ENCODE data around the gene CMTM3. TPM values are rescaled to one million over a fixed set of nuclear protein-coding genes. Genes with fewer than 3 reads are reported as not detected.

Gene CMTM3
- total and polyA plus RNA-seq, 2 of the 4 experiments (the other 2 are of a cell fraction), result 4.5 to 35.5 TPM

- Histone ChIP-seq H4K8ac (ENCODE audit: low read depth in 2 of 2, low read length in 2 of 2) (no peak overlapping the region), H4K5ac (ENCODE audit: low read depth, low read length) (no peak overlapping the region), H2AFZ (replicated peaks; ENCODE audit: low read length, poor library complexity) (no peak overlapping the region), H3K14ac (replicated peaks; ENCODE audit: low read depth, low read length) (no peak overlapping the region), H3K27ac (ENCODE audit: insufficient read depth, low read length) (no peak overlapping the region), H4K20me1 (ENCODE audit: insufficient read depth, low read length) (no peaks in the 10 kb centered on the region), H3K9ac (ENCODE audit: low read depth, low read length) (no peak overlapping the region; the same call in 1 of the 2 replicates), H3K56ac (ENCODE audit: extremely low read depth, insufficient read depth, low read length) (no peak overlapping the region), H3K36me3 (ENCODE audit: control insufficient read depth, insufficient read depth, low read length) (no peaks in the 10 kb centered on the region), H2AK9ac (replicated peaks; ENCODE audit: low read depth, low read length, poor library complexity) (no peak overlapping the region), H3K23ac (ENCODE audit: low read depth, low read length) (no peak overlapping the region), H4K91ac (ENCODE audit: insufficient read depth, low read depth, low read length) (no peak overlapping the region), H3K9me3 (ENCODE audit: control insufficient read depth, insufficient read depth, low read length) (peaks cover 8% of the 10 kb centered on the region), H2BK120ac (ENCODE audit: low read depth, low read length) (no peak overlapping the region), H3K4me3 (ENCODE audit: insufficient read depth, low read depth, low read length) (no peak overlapping the region), H2BK5ac (ENCODE audit: low read depth, low read length, poor library complexity, severe bottlenecking) (no peak overlapping the region), H2BK20ac (ENCODE audit: low read depth, low read length) (no peak overlapping the region), H3K4ac (ENCODE audit: low read depth, low read length) (no peak overlapping the region), H3K4me1 (ENCODE audit: control insufficient read depth, insufficient read depth, low read length) (no peaks in the 10 kb centered on the region), H3K18ac (ENCODE audit: low read depth, low read length) (no peak overlapping the region), H3K79me1 (ENCODE audit: low read depth in 1 of 2, low read length in 2 of 2) (no peaks in the 10 kb centered on the region), H3K27me3 (ENCODE audit: control insufficient read depth, insufficient read depth, low read length) (peaks cover 34% of the 10 kb centered on the region), H2AK5ac (ENCODE audit: low read depth, low read length) (no peak overlapping the region), H3K4me2 (ENCODE audit: low read depth, low read length) (no peak overlapping the region), H2BK15ac (ENCODE audit: low read depth, low read length) (no peak overlapping the region), H3K9me1 (ENCODE audit: insufficient read depth, low read length) (no peaks in the 10 kb centered on the region)
- DNase-seq (no peak), ATAC-seq (ENCODE audit: low read depth) (no peak)
- dilution Hi-C loops (cut with HindIII; ENCODE audit: low sequenced_read_pairs, unreplicated experiment) (no loop called here), in situ Hi-C loops (cut with MboI; ENCODE audit: low sequenced_read_pairs) (no loop called here), intact Hi-C loops (cut with micrococcal nuclease) (no loop called here)
- no TSS peak for BruUV-seq (replicated peaks)
- WGBS, 2 experiments (ENCODE audit: extremely low coverage in 2 of 2, insufficient read length in 1 of 2), result 100% methylated on average over 1 of the region's 4 CpGs; no CpG with 5 or more reads in 1 of the 2 experiments
- TF ChIP-seq FOS (IDR thresholded peaks at IDR 0.05; ENCODE audit: low read depth, low read length) (no peak), CHD1 (IDR thresholded peaks at IDR 0.05; ENCODE audit: low read depth, low read length) (no peak), BHLHE40 (IDR thresholded peaks at IDR 0.05; ENCODE audit: low read depth, low read length) (no peak), MAFK (IDR thresholded peaks at IDR 0.05; ENCODE audit: low read depth, low read length) (peak; percentile 62; the same call in 1 of the 2 replicates), RAD21 (IDR thresholded peaks at IDR 0.05; ENCODE audit: low read length) (no peak), RCOR1 (IDR thresholded peaks at IDR 0.05; ENCODE audit: insufficient replicate concordance, low read length) (no peak), SMC3 (IDR thresholded peaks at IDR 0.05; ENCODE audit: low read depth, low read length) (no peak), RFX5 (IDR thresholded peaks at IDR 0.05; ENCODE audit: low read depth, low read length) (no peak)
- ChIA-PET CTCF (interaction anchor here (0.9 kb wide), 1 partner anchor 8 kb away, joined by 3 read pairs; no protein-coding TSS in a partner anchor), POLR2A (ENCODE audit: unreplicated experiment) (no interaction called here)
Measured at GRCh38 chr16:66591018-66591417, 13.5 kb upstream of the CMTM3 start.
